ENCODE results near the gene TMBIM1. TPM values are rescaled to one million over a fixed set of nuclear protein-coding genes. Genes with fewer than 3 reads are reported as not detected.

The TMBIM1 gene
- total and polyA plus RNA-seq, 4 donors, result 92.1 to 258 (median 147) TPM

DNA sequence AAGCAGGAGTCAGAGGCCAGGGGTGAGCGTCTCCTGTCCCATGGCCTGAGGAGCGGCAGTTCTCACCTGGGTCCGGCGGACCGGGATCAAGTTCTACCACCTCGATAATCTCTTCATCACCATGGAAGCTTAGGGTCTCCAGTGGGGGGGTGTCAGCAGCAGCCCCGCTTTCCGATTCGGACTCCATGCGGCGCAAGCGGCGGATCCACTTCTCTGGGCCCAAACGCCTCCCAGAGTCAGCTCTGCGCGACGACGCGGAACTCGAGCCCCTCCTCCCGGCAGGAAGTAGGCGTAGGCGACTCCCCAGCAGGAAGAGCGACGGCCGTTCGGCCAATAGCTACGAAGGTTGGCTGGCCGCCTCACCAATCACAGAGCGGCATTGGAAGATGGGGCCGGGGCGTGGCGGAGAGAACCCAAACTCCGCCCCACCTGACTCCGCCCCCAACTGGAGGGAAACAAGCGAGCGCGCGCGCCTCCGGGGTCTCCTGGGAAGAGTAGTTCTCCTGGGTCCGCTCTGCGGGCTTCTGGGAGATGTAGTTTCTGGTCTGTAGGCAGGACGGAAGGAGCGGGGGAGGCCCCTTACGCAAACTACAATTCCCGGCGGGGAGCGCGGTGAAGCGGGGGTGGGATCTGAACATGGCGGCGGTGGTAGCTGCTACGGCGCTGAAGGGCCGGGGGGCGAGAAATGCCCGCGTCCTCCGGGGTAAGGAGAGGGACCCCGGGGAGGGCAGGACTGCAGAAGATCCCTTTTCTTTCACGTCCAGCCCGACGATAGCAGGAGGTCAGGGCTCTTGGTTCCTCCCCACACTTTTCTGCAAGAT, 22.2 kb downstream of the TMBIM1 start, which contains the start of the genes AAMP and PNKD:
TSS of gene AAMP (minus strand) at position 238 of the 821 bp plus-strand sequence. CDS start at position 187, 51 bp downstream.
TSS of gene PNKD (plus strand) at position 620 of the 821 bp plus-strand sequence. CDS start at position 637, 17 bp downstream.
- Histone ChIP-seq H3K4me1 (ENCODE audit: control insufficient read depth in 5 of 5, insufficient read depth in 5 of 5, low read length in 5 of 5) (peaks cover 5 to 27% (median 11%) of the 10 kb centered on the region in 5 donors), H3K27ac (ENCODE audit: low read depth in 1 of 2, low read length in 1 of 2) (peak within 1 kb of the TSS; percentile 69 to 84), H3K9ac (ENCODE audit: insufficient read depth in 1 of 2, low read length in 2 of 2) (peak within 1 kb of the TSS; percentile 88 to 97), H3K4me3 (peak within 1 kb of the TSS; percentile 74), H3K27me3 (ENCODE audit: control insufficient read depth in 3 of 3, insufficient read depth in 3 of 3, low read length in 2 of 3) (no peaks in the 10 kb centered on the region), H3K9me3 (ENCODE audit: control insufficient read depth in 4 of 4, insufficient read depth in 3 of 4, low read length in 3 of 4) (no peaks in the 10 kb centered on the region), H3K36me3 (ENCODE audit: control insufficient read depth in 4 of 4, insufficient read depth in 4 of 4, low read length in 4 of 4) (peaks cover 12 to 31% (median 24%) of the 10 kb centered on the region in 4 donors)
- ATAC-seq (ENCODE audit: insufficient read depth, low FRiP score) (peak; percentile 90), DNase-seq (peak; percentile 100)
- 0% methylated on average over 62 to 64 of the region's 64 CpGs for WGBS, 2 donors
- TF ChIP-seq CTCF (IDR thresholded peaks at IDR 0.05; ENCODE audit: control extremely low read depth, extremely low read depth), result no peak

DNA sequence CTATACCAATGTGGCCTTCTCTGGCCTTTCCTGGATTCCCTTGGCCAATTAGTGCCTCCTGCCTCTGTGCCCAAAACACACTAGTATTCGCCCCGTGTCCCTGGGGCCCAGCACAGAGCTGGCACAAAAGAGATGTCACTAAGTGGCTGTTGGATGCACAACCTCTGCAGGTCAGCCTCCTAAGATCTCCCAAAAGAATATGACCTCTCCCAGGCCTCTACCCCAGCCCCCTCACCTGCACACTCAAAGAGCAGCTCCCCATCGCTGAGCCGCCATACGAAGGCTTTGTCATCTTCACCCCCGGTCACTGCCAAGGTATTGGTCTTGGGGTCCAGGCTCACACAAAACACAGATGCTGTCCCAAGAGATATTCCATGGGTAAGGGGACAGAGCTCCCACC, 25.0 kb downstream of the TMBIM1 start:
- Histone ChIP-seq H3K9me3 (ENCODE audit: control insufficient read depth in 4 of 4, insufficient read depth in 3 of 4, low read length in 3 of 4) (no peaks in the 10 kb centered on the region), H3K27ac (ENCODE audit: low read depth in 1 of 2, low read length in 1 of 2) (no peak overlapping the region), H3K4me1 (ENCODE audit: control insufficient read depth in 5 of 5, insufficient read depth in 5 of 5, low read length in 5 of 5) (peaks cover 5 to 19% (median 9%) of the 10 kb centered on the region in 5 donors), H3K9ac (ENCODE audit: insufficient read depth in 1 of 2, low read length in 2 of 2) (no peak overlapping the region), H3K4me3 (no peak overlapping the region), H3K36me3 (ENCODE audit: control insufficient read depth in 4 of 4, insufficient read depth in 4 of 4, low read length in 4 of 4) (peaks cover 5 to 40% (median 11%) of the 10 kb centered on the region in 4 donors), H3K27me3 (ENCODE audit: control insufficient read depth in 3 of 3, insufficient read depth in 3 of 3, low read length in 2 of 3) (no peaks in the 10 kb centered on the region)
- ATAC-seq (ENCODE audit: insufficient read depth, low FRiP score) (no peak), DNase-seq (no peak)
- TF ChIP-seq CTCF (IDR thresholded peaks at IDR 0.05; ENCODE audit: control extremely low read depth, extremely low read depth), result no peak
- 97 to 99% methylated on average over 6 of the region's 6 CpGs for WGBS, 2 donors

DNA sequence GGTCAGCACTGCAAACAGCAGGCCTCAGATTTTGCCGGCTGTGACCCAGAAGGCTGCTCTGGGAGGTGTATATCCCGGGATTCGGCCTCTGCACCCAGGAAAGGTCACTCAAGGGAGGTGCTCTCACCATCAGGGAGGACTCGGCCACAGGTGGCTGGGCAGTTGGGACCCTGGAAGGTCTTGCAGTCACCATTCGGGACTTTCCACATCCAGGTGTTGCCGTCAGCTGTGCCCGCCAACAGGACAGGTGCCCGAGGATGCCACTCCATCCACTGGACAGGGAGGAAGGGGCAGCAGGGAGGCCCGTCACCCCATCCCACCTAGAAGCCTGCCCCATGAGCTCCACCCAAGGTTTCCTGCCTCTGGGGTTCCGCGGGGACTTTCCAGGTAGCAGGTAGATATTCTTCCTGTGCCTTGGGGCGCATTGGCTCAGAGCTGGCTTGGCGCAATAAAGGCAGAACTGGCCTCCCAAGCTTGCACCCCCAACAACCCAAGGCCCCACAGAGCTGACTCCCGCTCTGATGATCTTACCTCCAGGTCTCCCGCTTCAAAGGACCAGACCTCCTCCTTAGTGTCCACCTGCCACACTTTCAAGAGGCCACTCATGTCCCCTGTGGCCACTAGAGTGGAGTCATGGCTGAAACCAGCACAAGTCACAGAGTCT, 25.9 kb downstream of the TMBIM1 start:
- no peak for ATAC-seq (ENCODE audit: insufficient read depth, low FRiP score)
- no peak overlapping the region for H3K9ac ChIP-seq (ENCODE audit: insufficient read depth in 1 of 2, low read length in 2 of 2)
- TF ChIP-seq CTCF (IDR thresholded peaks at IDR 0.05; ENCODE audit: control extremely low read depth, extremely low read depth), result no peak
- H3K27ac ChIP-seq (ENCODE audit: low read depth in 1 of 2, low read length in 1 of 2), result no peak overlapping the region
- H3K4me1 ChIP-seq (ENCODE audit: control insufficient read depth in 5 of 5, insufficient read depth in 5 of 5, low read length in 5 of 5), result peaks cover 3 to 11% (median 9%) of the 10 kb centered on the region in 5 donors
- 94 to 96% methylated on average over 13 to 15 of the region's 15 CpGs for WGBS, 2 donors
- H3K4me3 ChIP-seq, result no peak overlapping the region
- no peak for DNase-seq
- no peaks in the 10 kb centered on the region for H3K9me3 ChIP-seq (ENCODE audit: control insufficient read depth in 4 of 4, insufficient read depth in 3 of 4, low read length in 3 of 4)
- H3K36me3 ChIP-seq (ENCODE audit: control insufficient read depth in 4 of 4, insufficient read depth in 4 of 4, low read length in 4 of 4), result peaks cover 5 to 40% (median 11%) of the 10 kb centered on the region in 4 donors
- no peaks in the 10 kb centered on the region for H3K27me3 ChIP-seq (ENCODE audit: control insufficient read depth in 3 of 3, insufficient read depth in 3 of 3, low read length in 2 of 3)
